Endothelial cell of umbilical vein (primary cell): ENCODE measurements around the gene DCK. TPM values are rescaled to one million over a fixed set of nuclear protein-coding genes. Genes with fewer than 3 reads are reported as not detected.

Source experiments
- BruUV-seq: library from RNA; stranded (reverse); fragments of 400-500 nt; replicated peaks from 2 replicates; lab custom pipeline; 2021; lab: Mats Ljungman, UMichigan
- CTCF ChIA-PET: fragments of 300-600, 350-600 bp; sonication (Branson Sonifier 250); formaldehyde crosslinking; loops from one replicate; lab custom pipeline; 2021; ENCODE audit warnings: antibody characterized with exemption, inconsistent platforms; lab: Charles Lee
- POLR2A ChIA-PET: fragments of 300-600, 350-600 bp; sonication (Branson Sonifier 250); formaldehyde crosslinking; loops from one replicate; lab custom pipeline; 2021; ENCODE audit warnings: antibody characterized with exemption, inconsistent platforms; lab: Charles Lee
- DNase-seq: peaks from one replicate; pipeline ENCODE4 v3.0.0-alpha.2; 2011; ENCODE audit warnings: low read depth, low spot score
- FAIRE-seq: peaks from 2 replicates; lab custom pipeline; 2011; peaks lifted over from hg19 to GRCh38; lab: Jason Lieb, UNC
- H2AFZ ChIP-seq: 2 replicates; pipeline ENCODE4 v1.6.0; 2012; ENCODE audit warnings: low read depth, low read length, control low read depth, inconsistent platforms
- H3K27ac ChIP-seq: 2 replicates; pipeline ENCODE4 v1.5.1; 2011; ENCODE audit warnings: low read depth, mild to moderate bottlenecking, control low read depth, low read length, moderate library complexity; ENCODE audit not compliant: insufficient read depth
- H3K27me3 ChIP-seq, 2 experiments: 2 replicates each; pipeline versions ENCODE4 v1.6.0 to v1.6.1; 2011; ENCODE audit warnings: low read length in 2 of 2, mixed read lengths in 1 of 2; ENCODE audit not compliant: control insufficient read depth in 2 of 2, insufficient read depth in 2 of 2
- H3K36me3 ChIP-seq, 2 experiments: 2 replicates in 1 of 2; 3 replicates in 1 of 2; pipeline ENCODE4 v1.5.1; 2011; ENCODE audit warnings: low read length in 2 of 2, mild to moderate bottlenecking in 1 of 2, moderate library complexity in 1 of 2; ENCODE audit not compliant: control insufficient read depth in 2 of 2, insufficient read depth in 2 of 2; ENCODE audit errors: extremely low read depth in 1 of 2
- H3K4me1 ChIP-seq: 3 replicates; pipeline ENCODE4 v1.5.1; 2011; ENCODE audit warnings: mild to moderate bottlenecking, low read length; ENCODE audit not compliant: control insufficient read depth, insufficient read depth; ENCODE audit errors: extremely low read depth
- H3K4me2 ChIP-seq: 2 replicates; pipeline ENCODE4 v1.6.1; 2011; ENCODE audit warnings: low read length, control low read depth, mixed read lengths; ENCODE audit not compliant: insufficient read depth
- H3K4me3 ChIP-seq, 3 experiments: fragments of 200-600 bp in 1 of 3; sonication (generic), shearing (Covaris generic) in 1 of 3; replicated peaks in 1 of 3; 2 replicates each; pipeline ENCODE4 v1.5.1; 2011 to 2016; ENCODE audit warnings: control low read depth in 3 of 3, low read length in 3 of 3, mild to moderate bottlenecking in 2 of 3, inconsistent platforms in 1 of 3, low read depth in 1 of 3, moderate library complexity in 1 of 3; ENCODE audit not compliant: insufficient read depth in 1 of 3
- H3K79me2 ChIP-seq: 2 replicates; pipeline ENCODE4 v1.6.0; 2012; ENCODE audit warnings: low read length, inconsistent platforms; ENCODE audit not compliant: control insufficient read depth, insufficient read depth
- H3K9ac ChIP-seq: replicated peaks from 2 replicates; pipeline ENCODE3; 2011; ENCODE audit warnings: low read length, control low read depth; ENCODE audit not compliant: insufficient read depth; ENCODE audit errors: extremely low read depth
- H3K9me1 ChIP-seq: replicated peaks from 3 replicates; pipeline ENCODE4 v1.6.0; 2011; ENCODE audit warnings: mild to moderate bottlenecking, low read length; ENCODE audit not compliant: control insufficient read depth, insufficient read depth; ENCODE audit errors: extremely low read depth
- H3K9me3 ChIP-seq: replicated peaks from 2 replicates; pipeline ENCODE4 v1.5.1; 2012; ENCODE audit warnings: low read length, inconsistent platforms; ENCODE audit not compliant: control insufficient read depth, insufficient read depth
- H4K20me1 ChIP-seq: replicated peaks from 2 replicates; pipeline ENCODE3; 2011; ENCODE audit warnings: mild to moderate bottlenecking, low read length; ENCODE audit not compliant: control insufficient read depth, insufficient read depth; ENCODE audit errors: extremely low read depth
- EZH2 ChIP-seq: IDR thresholded peaks from 2 replicates; pipeline ENCODE4 v1.6.1; 2012; ENCODE audit warnings: borderline replicate concordance, low read depth, mild to moderate bottlenecking, moderate library complexity, low read length, inconsistent platforms; ENCODE audit not compliant: severe bottlenecking
- FOS ChIP-seq: IDR thresholded peaks from 2 replicates; pipeline ENCODE4 v1.6.1; 2011; ENCODE audit warnings: mild to moderate bottlenecking, low read length, moderate library complexity, borderline replicate concordance; ENCODE audit not compliant: insufficient read depth
- GATA2 ChIP-seq: IDR thresholded peaks from 2 replicates; pipeline ENCODE4 v1.7.0; 2011; ENCODE audit warnings: low read depth, mild to moderate bottlenecking, moderate library complexity, mixed read lengths, low read length; ENCODE audit not compliant: insufficient read length, insufficient read depth
- JUN ChIP-seq: IDR thresholded peaks from 2 replicates; pipeline ENCODE4 v1.6.1; 2011; ENCODE audit warnings: borderline replicate concordance, low read depth; ENCODE audit not compliant: insufficient read length, insufficient read depth
- MYC ChIP-seq: IDR thresholded peaks from one replicate; pipeline ENCODE4 v1.6.1; 2011; ENCODE audit warnings: mild to moderate bottlenecking, low read depth, low read length
- POLR2A ChIP-seq: IDR thresholded peaks from 2 replicates; pipeline ENCODE4 v1.6.1; 2012; ENCODE audit warnings: low read depth, mild to moderate bottlenecking, control low read depth, low read length
- POLR2AphosphoS5 ChIP-seq: IDR thresholded peaks from 2 replicates; pipeline ENCODE4 v1.6.1; 2012; ENCODE audit warnings: low read depth, mild to moderate bottlenecking, control low read depth, low read length, moderate library complexity; ENCODE audit not compliant: insufficient read depth
- dilution Hi-C: fragments of 300-500 bp; cut with MboI; formaldehyde crosslinking; loops from one replicate; pipeline ENCODE4 v1.15.0; 2019; ENCODE audit warnings: low sequenced_read_pairs; ENCODE audit not compliant: extremely low pct_ligation_motif_present
- intact Hi-C: fragments of 100-400 bp; cut with micrococcal nuclease; formaldehyde crosslinking; loops from one replicate; pipeline ENCODE4 v1.10.0; 2022
- polyA plus RNA-seq, 4 experiments: library from polyadenylated mRNA; depleted of rRNA in 3 of 4; stranded (reverse) in 3 of 4; unstranded in 1 of 4; fragments of >200 nt; gene quantifications; 2 replicates each; pipeline versions ENCODE4 v1.2.1 to v1.2.3, GENCODE V29; 2011 to 2012; ENCODE audit warnings: missing spikeins in 1 of 4
- total RNA-seq: library from RNA; stranded (reverse); gene quantifications from 2 replicates; pipeline ENCODE4 v1.2.3, GENCODE V29; 2021
- TF ChIP-seq, protein P1 (sequence below), 2 donors: IDR thresholded peaks; 1 replicate in 1 of 2; 2 replicates in 1 of 2; pipeline ENCODE4 v1.5.1; 2011; ENCODE audit warnings: low read length in 2 of 2, mild to moderate bottlenecking in 2 of 2, moderate library complexity in 2 of 2, control low read depth in 1 of 2, inconsistent platforms in 1 of 2, low read depth in 1 of 2; ENCODE audit not compliant: insufficient read depth in 1 of 2; ENCODE audit errors: extremely low read depth in 1 of 2
- TF ChIP-seq, protein P2 (sequence below): IDR thresholded peaks from 2 replicates; pipeline ENCODE4 v1.6.1; 2011; ENCODE audit not compliant: insufficient read depth, insufficient read length

The DCK gene
- total and polyA plus RNA-seq, 2 donors (not counting 3 experiments of a cell fraction or from before 2014, with no cell fraction given): 4.8 to 19.9 TPM

DNA sequence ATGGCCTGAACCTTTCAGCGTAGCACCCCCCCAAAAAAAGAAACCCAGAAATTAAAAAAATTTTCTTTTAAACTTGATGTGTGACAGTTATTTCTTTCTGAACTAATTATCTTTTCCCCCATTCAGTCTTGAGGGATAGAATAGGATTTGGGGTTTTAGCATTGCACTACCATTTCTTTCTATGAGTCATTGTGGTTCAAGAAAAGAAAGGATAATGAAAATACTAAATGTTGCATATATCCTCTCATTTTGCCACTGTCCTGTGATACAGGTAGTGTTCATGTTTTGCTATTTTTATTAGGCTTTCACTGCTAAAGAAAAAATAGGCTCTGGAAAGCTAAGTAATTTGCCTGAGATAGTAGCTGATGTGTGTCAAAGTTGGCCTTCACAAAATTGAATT is 39.4 kb upstream of the DCK start:
- ChIA-PET POLR2A (no interaction called here), CTCF (no interaction called here)
- Histone ChIP-seq H3K9me3 (no peaks in the 10 kb centered on the region), H3K4me2 (no peak overlapping the region), H3K36me3 (no peaks in the 10 kb centered on the region), H3K79me2 (peaks cover 16% of the 10 kb centered on the region), H3K9ac (no peak overlapping the region), H3K4me3 (no peak overlapping the region), H3K27me3 (no peaks in the 10 kb centered on the region), H3K4me1 (no peaks in the 10 kb centered on the region), H2AFZ (no peak overlapping the region), H4K20me1 (no peaks in the 10 kb centered on the region), H3K27ac (no peak overlapping the region), H3K9me1 (no peaks in the 10 kb centered on the region)
- no peak for FAIRE-seq
- TF ChIP-seq FOS (no peak), JUN (no peak), MYC (no peak), GATA2 (no peak), EZH2 (no peak), POLR2A (no peak)
- no TSS peak for BruUV-seq
- intact Hi-C loops: no loop called here
- DNase-seq: no peak
- dilution Hi-C loops: no loop called here

GRCh38 chr4:70956549-70957210 is 36.8 kb upstream of the DCK start:
- Histone ChIP-seq H3K79me2 (peaks cover 4% of the 10 kb centered on the region), H3K27ac (no peak overlapping the region), H2AFZ (no peak overlapping the region), H3K9ac (no peak overlapping the region), H3K9me1 (no peaks in the 10 kb centered on the region), H4K20me1 (no peaks in the 10 kb centered on the region), H3K36me3 (no peaks in the 10 kb centered on the region), H3K4me3 (no peak overlapping the region), H3K27me3 (no peaks in the 10 kb centered on the region), H3K4me1 (no peaks in the 10 kb centered on the region), H3K4me2 (no peak overlapping the region), H3K9me3 (no peaks in the 10 kb centered on the region)
- no peak for FAIRE-seq
- CTCF ChIA-PET: interaction anchor here (0.6 to 1.7 kb wide), 2 partner anchors 9 to 258 kb away, joined by 3 to 4 read pairs; no protein-coding TSS in a partner anchor
- intact Hi-C loops: no loop called here
- no peak for DNase-seq
- dilution Hi-C loops: no loop called here
- no TSS peak for BruUV-seq
- POLR2A ChIA-PET: no interaction called here
- TF ChIP-seq POLR2A (no peak), GATA2 (no peak), EZH2 (no peak), JUN (no peak), MYC (no peak), POLR2AphosphoS5 (no peak), FOS (no peak)
- TF ChIP-seq, protein P1, sequence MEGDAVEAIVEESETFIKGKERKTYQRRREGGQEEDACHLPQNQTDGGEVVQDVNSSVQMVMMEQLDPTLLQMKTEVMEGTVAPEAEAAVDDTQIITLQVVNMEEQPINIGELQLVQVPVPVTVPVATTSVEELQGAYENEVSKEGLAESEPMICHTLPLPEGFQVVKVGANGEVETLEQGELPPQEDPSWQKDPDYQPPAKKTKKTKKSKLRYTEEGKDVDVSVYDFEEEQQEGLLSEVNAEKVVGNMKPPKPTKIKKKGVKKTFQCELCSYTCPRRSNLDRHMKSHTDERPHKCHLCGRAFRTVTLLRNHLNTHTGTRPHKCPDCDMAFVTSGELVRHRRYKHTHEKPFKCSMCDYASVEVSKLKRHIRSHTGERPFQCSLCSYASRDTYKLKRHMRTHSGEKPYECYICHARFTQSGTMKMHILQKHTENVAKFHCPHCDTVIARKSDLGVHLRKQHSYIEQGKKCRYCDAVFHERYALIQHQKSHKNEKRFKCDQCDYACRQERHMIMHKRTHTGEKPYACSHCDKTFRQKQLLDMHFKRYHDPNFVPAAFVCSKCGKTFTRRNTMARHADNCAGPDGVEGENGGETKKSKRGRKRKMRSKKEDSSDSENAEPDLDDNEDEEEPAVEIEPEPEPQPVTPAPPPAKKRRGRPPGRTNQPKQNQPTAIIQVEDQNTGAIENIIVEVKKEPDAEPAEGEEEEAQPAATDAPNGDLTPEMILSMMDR (IDR thresholded peaks at IDR 0.05; ENCODE audit: extremely low read depth in 1 of 2, insufficient read depth in 1 of 2, low read depth in 1 of 2, low read length in 2 of 2): no peak
- TF ChIP-seq, protein P2, sequence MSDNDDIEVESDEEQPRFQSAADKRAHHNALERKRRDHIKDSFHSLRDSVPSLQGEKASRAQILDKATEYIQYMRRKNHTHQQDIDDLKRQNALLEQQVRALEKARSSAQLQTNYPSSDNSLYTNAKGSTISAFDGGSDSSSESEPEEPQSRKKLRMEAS: no peak
